GM23338 (cell line): ENCODE measurements around the gene HS3ST6. TPM values are rescaled to one million over a fixed set of nuclear protein-coding genes. Genes with fewer than 3 reads are reported as not detected.
A peak's percentile ranks its signal among the peaks of the same experiment; 100 is the strongest.

Experiments used
- ATAC-seq: fragments of 200-7000 bp; cut with Tn5 transposase; 3 replicates; pipeline ENCODE4 v1.9.1; 2020
- DNase-seq: peaks from one replicate; pipeline ENCODE4 v3.0.0-alpha.2; 2015; ENCODE audit warnings: low spot score
- H2AFZ ChIP-seq: fragments of 200-600 bp; sonication (generic); 2 replicates; pipeline ENCODE4 v1.8.0; 2016; ENCODE audit warnings: antibody characterized with exemption, mild to moderate bottlenecking, moderate library complexity
- H3F3A ChIP-seq: fragments of 200-600 bp; sonication (generic); replicated peaks from 2 replicates; pipeline ENCODE4 v1.8.0; 2017; ENCODE audit warnings: antibody characterized with exemption, mixed run types, low read depth
- H3K27ac ChIP-seq: fragments of 200-600 bp; sonication (generic); 2 replicates; pipeline ENCODE4 v1.6.1; 2016; ENCODE audit warnings: low read depth
- H3K27me3 ChIP-seq: fragments of 200-600 bp; sonication (generic); 2 replicates; pipeline ENCODE4 v1.8.0; 2016; ENCODE audit warnings: mild to moderate bottlenecking, mixed run types, moderate library complexity; ENCODE audit not compliant: insufficient read depth
- H3K36me3 ChIP-seq: fragments of 200-600 bp; sonication (generic); 2 replicates; pipeline ENCODE4 v1.8.0; 2016; ENCODE audit warnings: mild to moderate bottlenecking; ENCODE audit not compliant: insufficient read depth
- H3K4me1 ChIP-seq: fragments of 200-600 bp; sonication (generic); 2 replicates; pipeline ENCODE4 v1.8.0; 2016; ENCODE audit warnings: mild to moderate bottlenecking, moderate library complexity; ENCODE audit not compliant: insufficient read depth
- H3K4me2 ChIP-seq: fragments of 200-600 bp; sonication (generic); 2 replicates; pipeline ENCODE4 v1.7.1; 2017; ENCODE audit warnings: mixed run types
- H3K4me3 ChIP-seq: fragments of 200-600 bp; sonication (generic); 2 replicates; pipeline ENCODE4 v1.6.1; 2016; ENCODE audit warnings: mixed run types
- H3K79me2 ChIP-seq: fragments of 200-600 bp; sonication (generic); replicated peaks from 2 replicates; pipeline ENCODE4 v1.8.0; 2017; ENCODE audit warnings: mild to moderate bottlenecking; ENCODE audit not compliant: insufficient read depth
- H3K9me2 ChIP-seq: fragments of 200-600 bp; sonication (generic); 2 replicates; pipeline ENCODE4 v1.8.0; 2017; ENCODE audit not compliant: insufficient read depth
- H4K20me1 ChIP-seq: fragments of 200-600 bp; sonication (generic); replicated peaks from 2 replicates; pipeline ENCODE4 v1.8.0; 2017; ENCODE audit warnings: mild to moderate bottlenecking; ENCODE audit not compliant: insufficient read depth
- H3K27ac Mint-ChIP-seq: 2 replicates; pipeline ENCODE4 v1.8.0; 2020; ENCODE audit warnings: inconsistent platforms, mild to moderate bottlenecking, moderate library complexity, mixed read lengths
- H3K27me3 Mint-ChIP-seq: 3 replicates; pipeline ENCODE4 v1.8.0; 2022; ENCODE audit warnings: low read depth, mild to moderate bottlenecking, moderate library complexity, mixed read lengths, inconsistent platforms; ENCODE audit not compliant: insufficient read depth, poor library complexity
- H3K36me3 Mint-ChIP-seq: 3 replicates; pipeline ENCODE4 v1.8.0; 2021; ENCODE audit warnings: low read depth, mild to moderate bottlenecking, inconsistent platforms, moderate library complexity, mixed read lengths
- H3K4me1 Mint-ChIP-seq: 3 replicates; pipeline ENCODE4 v1.8.0; 2020; ENCODE audit warnings: mild to moderate bottlenecking, inconsistent platforms, mixed read lengths
- H3K4me3 Mint-ChIP-seq: 3 replicates; pipeline ENCODE4 v1.8.0; 2021; ENCODE audit warnings: moderate library complexity, mild to moderate bottlenecking, inconsistent platforms, mixed read lengths
- H3K9me3 Mint-ChIP-seq: 3 replicates; pipeline ENCODE4 v1.8.0; 2020; ENCODE audit warnings: moderate library complexity, mild to moderate bottlenecking, inconsistent platforms, mixed read lengths
- CREB1 ChIP-seq: fragments of 250-450 bp; sonication (Bioruptor Pico); IDR thresholded peaks from 2 replicates; pipeline ENCODE4 v1.5.0; 2020; ENCODE audit warnings: low read depth, mild to moderate bottlenecking, moderate library complexity
- CTCF ChIP-seq, 2 experiments: fragments of 200-600 bp in 1 of 2; sonication (generic) in 1 of 2; conservative IDR thresholded peaks; 2 replicates each; pipeline versions ENCODE4 v1.5.1 to v1.6.1; 2016 to 2017; ENCODE audit warnings: antibody characterized with exemption in 2 of 2, low read depth in 2 of 2, mild to moderate bottlenecking in 2 of 2, moderate library complexity in 1 of 2
- ETS1 ChIP-seq: IDR thresholded peaks from 2 replicates; pipeline ENCODE4 v1.6.1; 2016; ENCODE audit warnings: antibody characterized with exemption
- EZH2 ChIP-seq: fragments of 200-600 bp; sonication (generic); IDR thresholded peaks from one replicate; pipeline ENCODE4 v1.8.0; 2017; ENCODE audit warnings: antibody characterized with exemption, mild to moderate bottlenecking, low read depth; ENCODE audit not compliant: unreplicated experiment
- EZH2phosphoT487 ChIP-seq: fragments of 200-600 bp; sonication (generic); IDR thresholded peaks from one replicate; pipeline ENCODE4 v1.8.1; 2018; ENCODE audit warnings: antibody characterized with exemption; ENCODE audit not compliant: unreplicated experiment
- NANOG ChIP-seq: IDR thresholded peaks from 2 replicates; pipeline ENCODE4 v1.6.1; 2016; ENCODE audit warnings: antibody characterized with exemption, borderline replicate concordance
- POLR2AphosphoS5 ChIP-seq: IDR thresholded peaks from 2 replicates; pipeline ENCODE4 v1.6.1; 2016; ENCODE audit warnings: antibody characterized with exemption, low read depth
- REST ChIP-seq: IDR thresholded peaks from one replicate; pipeline ENCODE4 v1.6.1; 2018; ENCODE audit warnings: antibody characterized with exemption; ENCODE audit not compliant: unreplicated experiment
- STAT1 ChIP-seq: IDR thresholded peaks from one replicate; pipeline ENCODE4 v1.6.1; 2016; ENCODE audit warnings: antibody characterized with exemption; ENCODE audit not compliant: unreplicated experiment
- ZNF114 ChIP-seq: fragments of 250-450 bp; sonication (Bioruptor Pico); IDR thresholded peaks from 2 replicates; pipeline ENCODE4 v1.5.0; 2020; ENCODE audit warnings: mild to moderate bottlenecking, moderate library complexity
- ZNF462 ChIP-seq: fragments of 250-450 bp; sonication (Bioruptor Pico); IDR thresholded peaks from 2 replicates; pipeline ENCODE4 v1.5.0; 2020; ENCODE audit warnings: mild to moderate bottlenecking, moderate library complexity
- polyA plus RNA-seq: library from polyadenylated mRNA; unstranded; fragments of >200 nt; fragmentation: Nextera tagmentation; extraction: Ambion mirVana; gene quantifications from 2 replicates; pipeline ENCODE4 v1.2.1, GENCODE V29; 2016
- total RNA-seq: library from RNA; depleted of rRNA; stranded (reverse); fragments of >200 nt; shearing (Covaris generic); gene quantifications from 2 replicates; pipeline ENCODE4 v1.2.3, GENCODE V29; 2014

The HS3ST6 gene
- total and polyA plus RNA-seq, 2 experiments from 2014 or later = 0.21 TPM; not detected in 1

- Histone ChIP-seq H3K79me2 (no peaks in the 10 kb centered on the region), H3K4me3 (no peak overlapping the region), H3F3A (no peaks in the 10 kb centered on the region), H3K36me3 (no peaks in the 10 kb centered on the region), H2AFZ (peak overlapping the region; percentile 74), H3K4me2 (no peak overlapping the region), H4K20me1 (no peaks in the 10 kb centered on the region), H3K4me1 (peaks cover 3% of the 10 kb centered on the region; the same call in 1 of the 2 replicates), H3K27me3 (no peaks in the 10 kb centered on the region), H3K27ac (no peak overlapping the region), H3K9me2 (no peaks in the 10 kb centered on the region)
- TF ChIP-seq ZNF462 (no peak), POLR2AphosphoS5 (no peak), REST (no peak), CTCF (conservative IDR thresholded peaks at IDR 0.05; ENCODE audit: low read depth in 2 of 2) (no peak), ETS1 (no peak), ZNF114 (no peak), STAT1 (no peak), NANOG (no peak), CREB1 (no peak), EZH2phosphoT487 (no peak), EZH2 (no peak)
- ATAC-seq (peak; percentile 35), DNase-seq (no peak)
- Mint-ChIP-seq H3K27me3 (peaks cover 14% of the 10 kb centered on the region), H3K4me1 (peaks cover 12% of the 10 kb centered on the region; the same call in 1 of the 3 replicates), H3K27ac (no peak overlapping the region), H3K36me3 (no peaks in the 10 kb centered on the region), H3K9me3 (no peaks in the 10 kb centered on the region), H3K4me3 (no peak overlapping the region)
Observed at GRCh38 chr16:1906055-1906845, 12.0 kb downstream of the HS3ST6 start.
